Kidney (tissue), 14 donors: ENCODE data around the gene GOLGA1. TPM values are rescaled to one million over a fixed set of nuclear protein-coding genes. Genes with fewer than 3 reads are reported as not detected.

Experiments
- DNase-seq, 5 donors: peaks; one replicate each; pipeline ENCODE4 v3.0.0-alpha.2; 2013 to 2020
- FAIRE-seq: peaks from 2 replicates; lab custom pipeline; 2012; peaks lifted over from hg19 to GRCh38; lab: Jason Lieb, UNC
- H3K27ac ChIP-seq, 2 donors: one replicate each; pipeline ENCODE4 v1.7.0; 2013; ENCODE audit warnings: low read depth in 2 of 2, low read length in 2 of 2, inconsistent platforms in 1 of 2
- H3K27me3 ChIP-seq: one replicate; pipeline ENCODE4 v1.7.1; 2013; ENCODE audit warnings: low read length, inconsistent platforms; ENCODE audit not compliant: control insufficient read depth, insufficient read depth
- H3K36me3 ChIP-seq, 3 donors: one replicate each; pipeline versions ENCODE4 v1.7.0 to v1.7.1; 2013; ENCODE audit warnings: low read length in 3 of 3, control low read depth in 1 of 3, inconsistent platforms in 1 of 3; ENCODE audit not compliant: insufficient read depth in 3 of 3, control insufficient read depth in 2 of 3
- H3K4me1 ChIP-seq, 3 donors: one replicate each; pipeline versions ENCODE4 v1.7.0 to v1.7.1; 2013; ENCODE audit warnings: low read length in 3 of 3, inconsistent platforms in 1 of 3, low read depth in 1 of 3; ENCODE audit not compliant: control insufficient read depth in 2 of 3, insufficient read depth in 2 of 3
- H3K4me3 ChIP-seq, 3 donors: one replicate each; pipeline versions ENCODE4 v1.7.0 to v1.8.1; 2013; ENCODE audit warnings: low read length in 3 of 3, control low read depth in 1 of 3, inconsistent platforms in 1 of 3
- H3K9ac ChIP-seq, 3 donors: one replicate each; pipeline versions ENCODE4 v1.7.0 to v1.7.1; 2013; ENCODE audit warnings: low read length in 3 of 3, control low read depth in 1 of 3, inconsistent platforms in 1 of 3
- H3K9me3 ChIP-seq, 3 donors: one replicate each; pipeline versions ENCODE4 v1.7.0 to v1.7.1; 2013; ENCODE audit warnings: low read length in 3 of 3, control low read depth in 1 of 3, inconsistent platforms in 1 of 3; ENCODE audit not compliant: control insufficient read depth in 2 of 3, insufficient read depth in 1 of 3
- intact Hi-C: fragments of 100-400 bp; cut with DNase I; formaldehyde crosslinking; loops from one replicate; pipeline ENCODE4 v1.11.1; 2022
- polyA plus RNA-seq: library from polyadenylated mRNA; stranded (reverse); fragments of 350-450 nt; fragmentation: Illumina TruSeq; extraction: RNeasy Lipid Tissue Mini Kit (QIAGEN cat#74804); gene quantifications from one replicate; pipeline ENCODE4 v1.2.3, GENCODE V29; 2014; ENCODE audit warnings: low read depth, low replicate concordance; ENCODE audit not compliant: insufficient read depth
- total RNA-seq: library from RNA; stranded (reverse); fragmentation: NEBNext Ultra II Directional; extraction: Animal tissue kit (Norgen Biotek cat#: 25700); gene quantifications from one replicate; pipeline ENCODE4 v1.2.1, GENCODE V29; 2021
- TF ChIP-seq, protein P1 (sequence below): IDR thresholded peaks from 3 replicates; pipeline ENCODE4 v1.5.1; 2012; ENCODE audit warnings: mild to moderate bottlenecking, moderate library complexity, borderline replicate concordance; ENCODE audit not compliant: insufficient read depth; ENCODE audit errors: extremely low read depth
- donor health status: control.
- donor health status: control.
- donor health status: control.
- donor health status: control.
- donor health status: control.
- donor health status: DM: yes; HTN: yes; CAD: no.
- donor health status: Normal renal cell carcinoma (clear cell type).

The GOLGA1 gene
- total and polyA plus RNA-seq, 2 donors from 2014 or later = 6.2 to 21.0 TPM

DNA sequence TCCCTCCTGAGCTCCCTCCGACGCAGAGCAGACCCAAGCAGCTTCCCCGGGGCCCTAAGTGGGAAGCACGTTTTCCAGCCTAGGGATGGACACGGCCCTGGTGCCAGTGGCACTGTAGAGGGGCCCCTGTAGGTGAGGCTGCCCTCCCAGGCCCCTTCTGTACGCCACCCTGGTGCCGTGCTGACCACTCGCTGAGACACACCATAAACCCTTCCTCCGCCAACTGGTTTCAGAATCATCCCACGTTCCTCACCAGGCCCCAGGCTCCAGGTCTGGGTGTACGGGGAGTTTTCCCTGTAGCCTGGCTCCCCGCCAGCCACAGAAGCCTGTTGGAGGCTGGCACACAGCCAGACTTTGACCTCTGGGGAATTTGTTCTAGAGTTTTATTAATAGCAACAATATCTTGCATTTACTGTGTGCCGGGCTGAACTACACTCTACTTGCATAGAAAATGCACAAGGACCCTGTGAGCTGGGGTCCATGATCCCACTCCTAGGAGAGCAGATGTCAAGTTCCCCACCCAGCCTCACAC is 105.8 kb downstream of the GOLGA1 start:
- Histone ChIP-seq H3K4me1 (peaks cover 0 to 14% (median 9%) of the 10 kb centered on the region in 3 donors), H3K36me3 (no peaks in the 10 kb centered on the region), H3K27me3 (no peaks in the 10 kb centered on the region), H3K27ac (peak overlapping the region in 1 of 2 donors; percentile 32), H3K4me3 (peak overlapping the region in 1 of 3 donors; percentile 32), H3K9ac (no peak overlapping the region), H3K9me3 (no peaks in the 10 kb centered on the region)
- DNase-seq (peak; percentile 66 to 87 (median 84)), FAIRE-seq (no peak)
- intact Hi-C loops = no loop called here
- TF ChIP-seq, protein P1, sequence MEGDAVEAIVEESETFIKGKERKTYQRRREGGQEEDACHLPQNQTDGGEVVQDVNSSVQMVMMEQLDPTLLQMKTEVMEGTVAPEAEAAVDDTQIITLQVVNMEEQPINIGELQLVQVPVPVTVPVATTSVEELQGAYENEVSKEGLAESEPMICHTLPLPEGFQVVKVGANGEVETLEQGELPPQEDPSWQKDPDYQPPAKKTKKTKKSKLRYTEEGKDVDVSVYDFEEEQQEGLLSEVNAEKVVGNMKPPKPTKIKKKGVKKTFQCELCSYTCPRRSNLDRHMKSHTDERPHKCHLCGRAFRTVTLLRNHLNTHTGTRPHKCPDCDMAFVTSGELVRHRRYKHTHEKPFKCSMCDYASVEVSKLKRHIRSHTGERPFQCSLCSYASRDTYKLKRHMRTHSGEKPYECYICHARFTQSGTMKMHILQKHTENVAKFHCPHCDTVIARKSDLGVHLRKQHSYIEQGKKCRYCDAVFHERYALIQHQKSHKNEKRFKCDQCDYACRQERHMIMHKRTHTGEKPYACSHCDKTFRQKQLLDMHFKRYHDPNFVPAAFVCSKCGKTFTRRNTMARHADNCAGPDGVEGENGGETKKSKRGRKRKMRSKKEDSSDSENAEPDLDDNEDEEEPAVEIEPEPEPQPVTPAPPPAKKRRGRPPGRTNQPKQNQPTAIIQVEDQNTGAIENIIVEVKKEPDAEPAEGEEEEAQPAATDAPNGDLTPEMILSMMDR = no peak

DNA sequence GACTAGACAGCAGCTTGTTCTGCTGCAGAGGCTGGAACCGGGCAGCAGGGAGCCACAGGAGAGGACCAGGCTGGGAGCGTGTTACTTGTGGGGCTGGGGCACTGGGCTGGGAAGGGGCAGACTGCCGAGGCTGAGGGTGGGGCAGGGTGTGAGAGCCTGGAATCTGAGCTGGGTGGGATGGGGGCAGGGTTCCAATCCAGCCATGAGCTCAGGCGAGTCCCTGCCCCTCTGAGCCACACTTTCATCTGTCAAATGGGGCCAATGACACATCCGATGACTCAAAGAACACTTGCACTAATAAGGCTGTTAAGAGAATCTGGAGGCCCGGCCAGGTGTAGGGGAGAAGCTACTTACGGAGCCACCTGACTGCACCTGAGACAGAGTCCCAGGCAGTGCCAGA is 106.3 kb downstream of the GOLGA1 start:
- Histone ChIP-seq H3K27me3 (no peaks in the 10 kb centered on the region), H3K27ac (no peak overlapping the region), H3K9me3 (no peaks in the 10 kb centered on the region), H3K36me3 (no peaks in the 10 kb centered on the region), H3K4me3 (no peak overlapping the region), H3K9ac (no peak overlapping the region), H3K4me1 (peaks cover 0 to 14% (median 9%) of the 10 kb centered on the region in 3 donors)
- DNase-seq (peak in 1 of 5 donors; percentile 58), FAIRE-seq (no peak)
- intact Hi-C loops = no loop called here
- TF ChIP-seq, protein P1 = no peak

DNA sequence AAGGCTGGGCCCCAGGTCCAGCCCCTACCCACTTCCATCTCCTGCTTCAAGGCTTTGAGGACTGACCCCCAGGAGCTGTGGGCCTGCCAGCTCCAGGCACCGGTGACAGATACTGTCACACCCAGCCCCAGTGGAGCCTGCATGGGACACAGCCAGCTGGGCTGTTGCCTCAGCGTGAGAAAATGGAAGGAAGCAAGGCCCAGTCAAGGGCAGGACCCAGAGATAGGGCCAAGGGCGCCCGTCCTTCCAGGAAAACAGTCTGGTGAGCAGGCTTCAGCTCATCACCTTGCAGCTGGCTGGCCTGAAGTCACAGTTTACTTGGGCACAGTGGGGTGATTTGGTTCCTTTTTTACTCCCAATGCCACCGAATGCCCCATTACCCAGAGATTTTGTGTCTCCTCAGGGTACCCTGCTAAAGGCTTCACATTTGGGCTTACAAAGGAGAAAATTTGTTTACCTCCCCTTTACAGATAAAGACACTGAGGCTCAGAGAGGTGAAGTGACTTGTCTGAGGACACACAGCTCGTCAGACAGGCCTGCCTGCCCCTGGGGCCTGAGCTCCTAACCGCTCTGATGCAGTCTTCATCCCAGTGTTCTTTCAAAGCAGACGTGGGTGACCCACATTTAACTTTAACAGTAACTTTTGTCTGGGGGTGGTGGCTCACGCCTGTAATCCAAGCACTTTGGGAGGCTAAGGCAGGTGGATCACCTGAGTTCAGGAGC is 109.1 kb downstream of the GOLGA1 start:
- DNase-seq = peak in 1 of 5 donors; percentile 59
- Histone ChIP-seq H3K27ac (no peak overlapping the region), H3K27me3 (no peaks in the 10 kb centered on the region), H3K36me3 (no peaks in the 10 kb centered on the region), H3K9me3 (no peaks in the 10 kb centered on the region), H3K9ac (no peak overlapping the region), H3K4me3 (no peak overlapping the region), H3K4me1 (peaks cover 0 to 14% (median 9%) of the 10 kb centered on the region in 3 donors)
- no peak for FAIRE-seq
- intact Hi-C loops = no loop called here
- TF ChIP-seq, protein P1 = no peak
